SK-N-MC (cell line): ENCODE data around the gene TBX3.

Source experiments
- EZH2 ChIP-seq: fragments of 200-600 bp; sonication (generic); IDR thresholded peaks from one replicate; pipeline ENCODE4 v1.6.1; 2017; ENCODE audit warnings: antibody characterized with exemption
- POLR2AphosphoS5 ChIP-seq: IDR thresholded peaks from 2 replicates; pipeline ENCODE4 v1.6.1; 2012; ENCODE audit warnings: mild to moderate bottlenecking, low read depth, low read length, borderline replicate concordance

DNA sequence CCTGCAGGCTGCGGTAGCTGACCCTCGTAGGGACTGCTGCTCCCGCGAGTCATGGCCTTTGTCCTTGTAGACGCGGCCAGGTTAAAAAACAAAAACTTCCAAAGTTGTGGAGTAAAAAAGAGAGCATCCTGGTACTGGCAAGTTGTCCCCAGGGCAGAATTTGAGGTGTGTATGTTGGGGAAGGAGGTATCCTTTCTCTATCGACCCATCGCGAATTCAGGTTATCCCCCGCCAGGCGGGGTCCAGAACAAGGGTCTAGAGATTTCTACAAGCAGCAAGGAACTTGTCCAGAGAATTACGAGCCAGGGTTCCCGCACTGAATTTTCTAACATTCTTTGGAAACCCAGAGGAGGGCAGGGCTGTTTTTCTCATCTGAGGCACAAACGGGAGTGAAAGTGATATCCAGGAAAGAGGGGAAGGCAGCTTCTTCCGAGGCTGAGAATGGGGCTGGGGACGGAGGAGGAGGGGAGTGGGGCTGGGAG lies 16.3 kb downstream of the TBX3 start:
- no peak for TF ChIP-seq EZH2
- TF ChIP-seq POLR2AphosphoS5 = no peak
